GM18870 (cell line): ENCODE results near the gene MYOD1.

ENCODE experiments used
- ATAC-seq: cut with Tn5 transposase; IDR thresholded peaks from one replicate; pipeline ENCODE4 v1.9.1; 2021; ENCODE audit warnings: moderate library complexity; ENCODE audit not compliant: unreplicated experiment

Gene MYOD1

DNA sequence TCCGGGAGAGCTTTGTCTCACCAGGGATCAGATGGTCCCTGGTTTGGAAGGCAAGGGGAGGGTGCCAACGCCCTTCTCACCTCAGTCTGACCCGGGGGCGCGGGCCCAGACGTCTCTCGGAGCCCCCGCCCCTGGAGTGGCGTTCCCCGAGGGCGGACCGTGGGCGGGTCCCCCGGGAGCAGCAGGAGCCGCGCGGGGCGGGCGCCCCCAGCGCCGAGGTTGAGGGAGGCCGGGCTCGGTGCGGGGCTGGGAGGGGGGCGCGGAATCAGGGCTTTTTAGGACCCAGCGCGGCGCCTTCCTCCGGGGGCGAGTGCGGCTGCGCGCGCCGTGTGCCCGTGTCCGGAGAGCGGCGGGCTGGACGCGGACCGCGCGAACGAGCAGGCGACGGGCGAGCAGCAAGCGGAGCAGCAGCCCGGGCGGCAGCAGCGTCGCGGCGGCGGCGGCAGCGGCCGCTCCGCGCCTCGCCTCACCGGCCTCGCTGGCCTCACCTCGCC, 15.1 kb downstream of the MYOD1 start, which contains the start of gene KCNC1:
Gene KCNC1, plus strand, starts transcription at position 364 of the 494 bp plus-strand sequence. CDS start 1,222 bp downstream, outside the sequence.
- no peak for ATAC-seq

GRCh38 chr11:17734986-17735817, 15.8 kb downstream of the MYOD1 start:
- ATAC-seq, result no peak

- ATAC-seq, result no peak
These were observed 16.6 kb downstream of the MYOD1 start for GRCh38 chr11:17735818-17736578.

DNA sequence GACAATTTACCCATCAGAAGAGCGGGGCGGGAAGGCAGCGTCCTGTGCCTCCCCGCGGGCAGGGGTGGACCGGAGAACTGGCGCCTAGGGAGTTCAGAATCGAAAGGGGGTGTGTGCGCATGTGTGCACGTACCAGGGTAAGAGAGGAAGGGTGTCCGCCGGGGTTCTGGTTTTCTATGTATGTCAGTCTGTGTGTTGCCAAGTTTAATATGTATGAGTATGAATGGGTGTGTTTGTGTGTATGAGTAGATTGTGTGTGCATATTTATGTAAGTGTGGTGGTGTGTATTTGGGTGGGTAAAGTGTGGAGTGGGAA, 17.2 kb downstream of the MYOD1 start:
- ATAC-seq, result no peak

DNA sequence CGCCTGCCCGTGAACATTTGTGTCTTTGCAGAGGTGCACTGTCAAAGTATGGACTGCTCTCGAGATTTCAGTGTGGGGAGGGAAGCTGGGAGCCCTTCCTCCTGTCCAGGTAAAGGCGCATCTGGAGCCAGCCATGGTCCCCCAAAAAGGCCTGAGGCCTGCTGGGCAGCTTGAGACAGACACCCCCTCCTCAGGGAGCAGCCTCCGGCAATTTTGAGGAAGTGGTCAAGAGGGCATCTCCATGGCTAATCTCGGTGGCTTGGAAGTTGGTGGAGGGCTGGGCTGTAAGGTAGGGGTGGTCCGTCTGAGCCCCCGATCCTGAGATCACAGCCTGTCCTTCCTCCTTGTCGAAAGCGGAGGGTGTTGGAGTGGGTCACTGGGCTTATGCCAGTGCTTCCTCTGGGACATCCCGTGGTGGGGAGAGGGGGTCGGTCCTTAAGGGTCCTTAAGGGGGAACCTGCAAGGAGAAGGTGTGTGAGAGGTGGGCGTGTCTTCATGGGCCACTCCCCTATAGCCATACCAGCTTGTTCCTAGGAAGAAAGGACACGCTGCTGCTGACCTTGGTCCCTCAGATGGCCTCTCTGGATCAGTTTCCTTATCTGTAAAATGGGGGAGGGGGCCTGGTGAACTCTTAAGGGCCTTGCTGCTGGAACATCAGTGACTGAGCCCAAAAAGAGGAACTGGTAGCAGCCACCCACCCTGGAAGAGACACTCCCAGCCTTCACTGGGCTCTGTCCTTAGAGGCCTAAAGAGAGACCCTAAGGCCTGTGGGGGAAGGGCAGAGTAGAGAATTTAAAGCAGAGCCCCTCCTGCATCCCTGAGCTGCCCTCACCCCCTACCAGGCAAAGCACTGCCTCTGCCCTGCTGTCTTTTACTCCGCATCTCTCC, 17.8 kb downstream of the MYOD1 start:
- ATAC-seq, result no peak

DNA sequence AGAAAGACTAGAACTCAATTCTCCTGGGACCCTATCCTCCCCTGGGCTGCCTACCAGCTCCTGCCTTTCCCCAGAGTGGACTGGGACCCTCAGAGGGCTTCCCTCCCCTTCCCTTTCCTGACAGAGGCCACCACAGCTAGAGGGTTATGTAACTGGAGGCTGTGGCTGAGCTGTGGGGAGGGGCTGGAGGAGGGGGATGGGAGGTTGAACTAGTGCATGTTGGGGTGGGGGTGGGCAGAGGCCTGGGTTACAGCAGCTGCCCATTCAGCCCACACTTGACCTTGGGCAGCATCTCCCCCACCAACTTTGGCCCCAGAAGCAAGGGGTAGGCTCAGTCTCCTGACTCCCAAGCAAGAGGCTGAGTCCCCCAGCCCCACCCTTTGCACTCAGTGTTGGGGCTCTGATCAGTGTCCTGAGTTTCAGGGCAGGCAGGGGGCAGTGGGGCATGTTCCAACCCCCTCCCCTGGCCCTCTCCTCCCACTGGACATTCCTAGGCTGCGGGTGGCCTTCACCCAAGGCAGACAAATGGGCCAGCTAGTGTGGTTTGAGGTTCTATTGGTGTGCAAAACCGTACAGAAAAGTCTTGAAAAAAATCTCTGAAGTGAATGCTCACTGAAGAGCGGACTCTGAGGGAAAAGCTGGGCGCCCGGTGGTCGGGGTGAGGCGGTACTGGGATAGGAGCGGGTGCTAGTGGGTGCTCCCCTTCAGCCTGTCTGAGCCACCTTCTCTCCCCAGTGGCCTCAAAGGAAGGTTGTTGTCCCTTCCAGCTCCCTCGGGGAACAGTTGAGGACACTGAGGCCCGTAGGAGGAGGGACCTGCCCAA, 19.0 kb downstream of the MYOD1 start:
- ATAC-seq, result no peak

- ATAC-seq, result no peak
These were observed 20.6 kb downstream of the MYOD1 start for GRCh38 chr11:17739945-17740338.

GRCh38 chr11:17740649-17741235, 21.4 kb downstream of the MYOD1 start:
- no peak for ATAC-seq

GRCh38 chr11:17741487-17741886, 22.1 kb downstream of the MYOD1 start:
- ATAC-seq, result no peak

DNA sequence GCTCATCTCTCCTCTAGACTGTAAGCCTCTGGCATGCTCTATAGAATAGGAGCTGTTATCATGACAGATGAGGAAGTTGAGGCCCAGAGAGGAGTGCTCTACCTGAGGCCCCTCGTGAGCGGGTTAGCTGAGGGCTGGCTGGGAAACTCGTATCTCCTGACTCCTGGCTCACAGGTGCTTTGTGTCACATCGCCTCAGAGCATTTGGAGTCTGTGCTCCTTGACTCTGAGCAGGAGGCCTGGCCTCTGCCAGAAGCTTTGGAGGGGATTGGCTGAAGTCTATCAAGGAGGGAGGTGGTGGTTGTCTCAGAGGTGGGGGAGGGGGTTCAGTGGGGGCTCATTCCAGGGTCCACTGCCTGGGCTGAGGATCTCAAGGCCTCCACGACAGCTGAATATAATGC, 22.6 kb downstream of the MYOD1 start:
- no peak for ATAC-seq

GRCh38 chr11:17743026-17743807, 23.8 kb downstream of the MYOD1 start:
- no peak for ATAC-seq

GRCh38 chr11:17743808-17744119, 24.4 kb downstream of the MYOD1 start:
- ATAC-seq, result no peak

- ATAC-seq, result no peak
These were observed 25.0 kb downstream of the MYOD1 start for GRCh38 chr11:17744151-17744940.

DNA sequence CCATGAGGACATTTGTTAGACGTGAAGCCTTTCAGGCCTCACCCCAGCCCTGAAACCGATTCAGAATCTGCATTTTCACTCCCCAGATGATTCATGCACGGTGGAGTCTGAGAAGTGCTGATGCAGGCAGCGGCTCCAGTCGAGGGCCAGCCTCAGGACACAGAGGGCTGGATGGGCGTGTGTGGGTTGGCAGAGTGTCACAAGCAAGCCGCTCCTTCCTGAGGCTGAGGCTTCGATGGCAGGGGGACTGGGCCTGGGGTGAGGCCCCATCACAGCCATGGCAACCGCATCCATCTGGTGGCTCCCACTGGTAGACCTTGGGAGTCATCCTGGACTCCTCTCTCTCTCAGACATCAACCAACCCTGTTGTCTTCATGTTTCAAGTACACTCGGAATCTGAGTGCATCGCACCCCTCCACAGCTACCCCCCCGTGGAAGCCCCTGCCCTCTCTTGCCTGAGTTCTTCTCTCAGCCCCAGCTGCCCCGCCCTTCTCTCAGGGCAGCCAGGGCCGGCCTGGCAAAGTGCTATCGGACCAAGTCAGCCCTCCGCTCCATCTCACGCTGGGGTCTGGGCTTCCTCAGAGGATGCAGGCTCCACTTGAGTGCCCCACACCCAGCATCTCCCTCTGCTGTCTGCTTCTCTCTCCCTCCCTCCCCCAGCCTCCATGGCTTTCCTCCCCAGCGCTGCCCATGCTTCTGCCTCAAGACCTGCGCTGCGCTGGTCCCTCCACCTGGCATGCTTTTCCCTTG, 25.8 kb downstream of the MYOD1 start:
- no peak for ATAC-seq

DNA sequence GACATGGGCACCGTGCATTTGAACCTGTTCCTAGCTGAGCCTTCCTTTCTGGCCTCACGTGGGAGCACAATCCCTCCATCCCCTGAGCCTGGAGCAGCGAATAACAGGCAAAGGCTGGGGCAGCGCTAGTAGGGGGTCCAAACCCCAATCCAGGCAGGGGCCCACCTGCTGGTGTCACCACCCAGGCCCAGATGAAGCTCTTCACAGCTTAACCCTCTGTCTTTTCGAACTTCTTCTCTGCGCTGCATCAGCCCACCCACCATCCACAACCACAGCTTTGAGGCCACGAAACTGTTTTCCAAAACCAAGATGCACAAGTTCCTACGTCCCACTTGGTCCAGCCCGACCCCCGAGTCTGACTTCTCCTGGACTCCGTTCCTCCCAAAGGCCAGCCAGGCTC, 26.7 kb downstream of the MYOD1 start:
- ATAC-seq, result no peak

GRCh38 chr11:17747131-17747955, 28.0 kb downstream of the MYOD1 start:
- ATAC-seq, result no peak

- ATAC-seq, result no peak
These were observed 28.7 kb downstream of the MYOD1 start for GRCh38 chr11:17748044-17748443.
